Activated T-helper 1 cell treated with anti-CD3 and anti-CD28 coated beads, Interleukin-12 subunit alpha, Interleukin-12 subunit beta, Interleukin-2, Interleukin-4 antibody, amounts not matched to agents 30 ng/mL and 10 ng/mL and 1 ng/mL, durations not matched to agents 14 hours and 24 hours and 36 hours (primary cell): Measurements from ENCODE around the gene SH3PXD2B. TPM values are rescaled to one million over a fixed set of nuclear protein-coding genes. Genes with fewer than 3 reads are reported as not detected.
"Not testable (repeated sequence)": the region's sequence is repeated elsewhere in the genome, so short reads cannot be mapped to it uniquely, and the experiment has no call there.

Experiments used
- DNase-seq: peaks from one replicate; pipeline ENCODE4 v3.0.0; 2021; ENCODE audit warnings: low spot score
- H3K27ac Mint-ChIP-seq: one replicate; pipeline ENCODE4 v1.8.0; 2021; ENCODE audit warnings: mild to moderate bottlenecking, mixed read lengths
- H3K27me3 Mint-ChIP-seq: one replicate; pipeline ENCODE4 v1.8.0; 2022; ENCODE audit warnings: mild to moderate bottlenecking, moderate library complexity, mixed read lengths; ENCODE audit not compliant: insufficient read depth
- H3K36me3 Mint-ChIP-seq: one replicate; pipeline ENCODE4 v1.8.0; 2021; ENCODE audit warnings: low read depth, mixed read lengths
- H3K4me1 Mint-ChIP-seq: one replicate; pipeline ENCODE4 v1.8.0; 2021; ENCODE audit warnings: low read depth, mixed read lengths
- H3K4me3 Mint-ChIP-seq: one replicate; pipeline ENCODE4 v1.8.0; 2021; ENCODE audit warnings: mild to moderate bottlenecking, moderate library complexity, mixed read lengths
- H3K9me3 Mint-ChIP-seq: one replicate; pipeline ENCODE4 v1.8.0; 2021; ENCODE audit warnings: mixed read lengths
- intact Hi-C: fragments of 100-400 bp; cut with micrococcal nuclease; formaldehyde crosslinking; loops from one replicate; pipeline ENCODE4 v1.15.1; 2024
- total RNA-seq: library from RNA; stranded (reverse); gene quantifications from 2 replicates; pipeline ENCODE4 v1.2.3, GENCODE V29; 2022

SH3PXD2B gene
- total RNA-seq, 1 donor from 2014 or later = 0.26 TPM

DNA sequence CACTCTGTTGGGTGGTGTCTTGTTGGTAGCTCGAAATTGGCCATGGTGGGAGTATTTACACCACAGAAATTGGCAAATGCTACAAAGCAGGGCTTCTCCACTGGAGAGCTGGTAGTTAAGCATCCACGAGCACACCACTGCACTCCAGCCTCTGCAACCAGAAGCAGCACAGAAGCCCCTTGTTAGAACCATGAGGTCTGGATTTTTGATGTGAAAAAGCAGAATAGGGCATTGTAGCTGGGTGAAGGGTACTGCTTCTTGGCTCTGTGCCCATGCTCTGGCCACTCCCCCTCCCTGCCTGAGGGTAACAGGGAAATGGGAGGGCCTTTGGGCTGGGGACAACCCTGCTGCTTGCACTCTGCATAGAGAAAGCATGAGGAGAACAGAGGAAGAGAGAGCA, 89.6 kb downstream of the SH3PXD2B start:
- no peak overlapping the region for H3K4me3 Mint-ChIP-seq
- intact Hi-C loops = no loop called here
- no peaks in the 10 kb centered on the region for H3K27me3 Mint-ChIP-seq
- DNase-seq = no peak
- no peak overlapping the region for H3K27ac Mint-ChIP-seq
- no peaks in the 10 kb centered on the region for H3K4me1 Mint-ChIP-seq
- H3K9me3 Mint-ChIP-seq = no peaks in the 10 kb centered on the region
- H3K36me3 Mint-ChIP-seq = no peaks in the 10 kb centered on the region

GRCh38 chr5:172362755-172363154, 91.6 kb downstream of the SH3PXD2B start:
- Mint-ChIP-seq H3K27me3 (no peaks in the 10 kb centered on the region), H3K4me1 (no peaks in the 10 kb centered on the region), H3K4me3 (no peak overlapping the region), H3K9me3 (no peaks in the 10 kb centered on the region), H3K27ac (no peak overlapping the region), H3K36me3 (no peaks in the 10 kb centered on the region)
- intact Hi-C loops = no loop called here
- no peak for DNase-seq

DNA sequence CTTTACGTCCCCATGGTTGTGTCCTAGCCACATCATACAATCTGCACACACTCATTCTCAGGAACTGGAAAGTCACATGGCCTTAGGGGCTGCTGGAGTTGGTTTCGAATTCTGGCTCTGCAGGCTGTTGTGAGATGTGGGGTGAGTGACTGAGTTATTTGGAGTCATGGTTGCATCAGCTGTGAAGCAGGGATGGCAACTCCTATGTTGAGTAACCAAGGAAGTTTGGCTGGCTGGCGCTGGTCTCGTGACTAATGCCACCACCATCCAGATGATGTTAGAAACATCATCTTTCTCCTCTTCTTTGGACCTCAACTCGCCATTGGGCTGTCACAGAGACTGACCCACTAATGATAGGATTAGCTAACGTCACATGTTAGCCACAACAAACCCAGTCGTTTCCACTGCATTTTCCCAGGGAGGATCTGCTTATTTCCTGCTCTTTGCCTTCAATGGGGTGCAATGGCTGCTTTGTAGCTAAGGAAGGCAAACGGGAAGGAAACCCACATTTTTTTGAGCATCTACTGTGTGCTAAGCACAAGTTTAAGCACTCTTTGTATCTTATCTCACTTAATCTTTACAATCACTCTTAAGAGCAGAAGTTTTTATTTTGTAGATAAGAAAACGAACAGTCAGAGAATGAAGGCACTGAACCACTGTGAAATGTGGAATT, 92.6 kb downstream of the SH3PXD2B start:
- no peak for DNase-seq
- intact Hi-C loops = no loop called here
- H3K27me3 Mint-ChIP-seq = no peaks in the 10 kb centered on the region

DNA sequence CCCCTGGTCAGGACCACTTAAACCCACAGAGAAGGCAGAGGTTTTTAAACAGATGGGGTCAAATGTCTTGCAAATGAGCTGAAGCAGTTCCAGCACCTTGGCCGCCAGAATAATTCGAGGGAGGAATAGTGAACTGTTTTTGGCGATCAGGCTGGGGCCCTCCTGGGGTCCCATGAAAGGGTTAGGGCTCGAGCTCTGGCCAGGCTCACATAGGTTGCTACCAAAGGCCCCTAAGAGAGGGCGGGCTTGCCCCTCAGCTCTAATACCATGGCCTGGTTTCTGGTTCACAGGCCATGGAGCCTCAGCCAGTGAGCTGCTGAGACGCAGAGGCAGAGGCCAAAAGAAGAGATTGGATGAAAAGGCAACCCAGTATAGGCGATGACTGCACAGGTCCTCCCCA, 96.0 kb downstream of the SH3PXD2B start:
- Mint-ChIP-seq H3K4me3 (no peak overlapping the region), H3K27ac (no peak overlapping the region), H3K9me3 (no peaks in the 10 kb centered on the region), H3K27me3 (no peaks in the 10 kb centered on the region), H3K36me3 (no peaks in the 10 kb centered on the region), H3K4me1 (no peaks in the 10 kb centered on the region)
- no peak for DNase-seq
- intact Hi-C loops = no loop called here

More for the DNA sequence above, 92.6 kb downstream of the SH3PXD2B start:
- Mint-ChIP-seq H3K4me3 (no peak overlapping the region), H3K36me3 (no peaks in the 10 kb centered on the region), H3K4me1 (no peaks in the 10 kb centered on the region), H3K27ac (no peak overlapping the region), H3K9me3 (no peaks in the 10 kb centered on the region)

DNA sequence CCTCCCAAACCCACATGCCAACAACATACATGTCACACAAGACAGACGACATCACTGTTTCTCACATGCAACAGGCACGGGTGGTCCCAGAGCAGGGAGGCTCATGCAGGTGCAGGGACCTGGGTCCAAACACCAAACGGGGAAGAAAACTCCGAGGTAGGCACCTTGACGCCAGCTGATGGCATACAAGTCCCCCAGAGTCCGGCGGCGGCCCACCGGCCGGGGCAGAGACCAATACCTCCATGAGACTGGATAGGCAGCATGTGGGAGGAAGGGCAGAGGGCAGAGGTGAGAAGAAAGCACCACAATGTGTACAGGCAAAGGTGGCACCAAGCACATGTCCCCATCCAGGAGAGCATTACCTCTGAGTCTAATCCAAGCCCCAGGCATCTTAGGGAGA, 97.8 kb downstream of the SH3PXD2B start:
- no peaks in the 10 kb centered on the region for H3K4me1 Mint-ChIP-seq
- DNase-seq = no peak
- H3K27ac Mint-ChIP-seq = no peak overlapping the region
- H3K4me3 Mint-ChIP-seq = no peak overlapping the region
- H3K36me3 Mint-ChIP-seq = no peaks in the 10 kb centered on the region
- intact Hi-C loops = no loop called here
- no peaks in the 10 kb centered on the region for H3K27me3 Mint-ChIP-seq
- H3K9me3 Mint-ChIP-seq = no peaks in the 10 kb centered on the region

- Mint-ChIP-seq H3K36me3 (no peaks in the 10 kb centered on the region), H3K4me3 (no peak overlapping the region), H3K27ac (no peak overlapping the region), H3K4me1 (no peaks in the 10 kb centered on the region), H3K27me3 (no peaks in the 10 kb centered on the region), H3K9me3 (no peaks in the 10 kb centered on the region)
- intact Hi-C loops = no loop called here
- DNase-seq = no peak
Measured at GRCh38 chr5:172356047-172356446, 98.3 kb downstream of the SH3PXD2B start.

DNA sequence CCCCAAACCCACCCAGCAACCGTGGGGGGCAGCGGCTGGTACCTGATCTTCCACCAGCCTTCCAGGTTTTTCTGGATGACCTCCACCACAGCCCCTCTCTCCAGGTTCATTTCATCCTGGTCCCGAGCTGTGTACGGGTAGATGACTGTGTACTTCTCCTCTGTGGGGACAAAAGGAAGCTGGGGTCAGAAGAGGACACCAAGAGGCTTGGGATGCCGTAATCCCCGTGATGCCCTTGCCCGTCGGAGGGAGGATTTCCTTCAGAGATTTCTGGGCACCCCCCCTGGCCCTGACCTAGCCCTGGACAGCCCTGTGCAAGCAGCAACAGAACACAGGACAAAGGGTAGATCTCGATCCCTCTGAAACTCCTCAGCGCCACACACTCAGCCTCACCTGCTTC, 100.5 kb downstream of the SH3PXD2B start:
- intact Hi-C loops = no loop called here
- H3K36me3 Mint-ChIP-seq = no peaks in the 10 kb centered on the region
- no peak overlapping the region for H3K27ac Mint-ChIP-seq
- no peaks in the 10 kb centered on the region for H3K4me1 Mint-ChIP-seq
- DNase-seq = no peak
- no peak overlapping the region for H3K4me3 Mint-ChIP-seq
- H3K27me3 Mint-ChIP-seq = no peaks in the 10 kb centered on the region
- H3K9me3 Mint-ChIP-seq = no peaks in the 10 kb centered on the region

- Mint-ChIP-seq H3K27me3 (no peaks in the 10 kb centered on the region), H3K36me3 (no peaks in the 10 kb centered on the region), H3K27ac (no peak overlapping the region), H3K4me3 (no peak overlapping the region), H3K9me3 (no peaks in the 10 kb centered on the region), H3K4me1 (no peaks in the 10 kb centered on the region)
- DNase-seq = no peak
- intact Hi-C loops = no loop called here
Measured at GRCh38 chr5:172353271-172353812, 101.0 kb downstream of the SH3PXD2B start.

- intact Hi-C loops, H3K27me3 Mint-ChIP-seq, H3K36me3 Mint-ChIP-seq, DNase-seq, H3K4me1 Mint-ChIP-seq, H3K4me3 Mint-ChIP-seq, H3K27ac Mint-ChIP-seq, H3K9me3 Mint-ChIP-seq: not testable (repeated sequence)
Measured at GRCh38 chr5:172352526-172352925, 101.8 kb downstream of the SH3PXD2B start.

- no peaks in the 10 kb centered on the region for H3K4me1 Mint-ChIP-seq
- no peak for DNase-seq
- no peaks in the 10 kb centered on the region for H3K36me3 Mint-ChIP-seq
- no peak overlapping the region for H3K4me3 Mint-ChIP-seq
- H3K27ac Mint-ChIP-seq = no peak overlapping the region
- H3K9me3 Mint-ChIP-seq = no peaks in the 10 kb centered on the region
- intact Hi-C loops = no loop called here
- H3K27me3 Mint-ChIP-seq = no peaks in the 10 kb centered on the region
Measured at GRCh38 chr5:172351240-172351778, 103.0 kb downstream of the SH3PXD2B start.

- no peaks in the 10 kb centered on the region for H3K4me1 Mint-ChIP-seq
- no peak overlapping the region for H3K27ac Mint-ChIP-seq
- no peaks in the 10 kb centered on the region for H3K36me3 Mint-ChIP-seq
- DNase-seq = no peak
- H3K9me3 Mint-ChIP-seq = no peaks in the 10 kb centered on the region
- no peaks in the 10 kb centered on the region for H3K27me3 Mint-ChIP-seq
- H3K4me3 Mint-ChIP-seq = no peak overlapping the region
- intact Hi-C loops = no loop called here
Measured at GRCh38 chr5:172350212-172351181, 103.8 kb downstream of the SH3PXD2B start.

GRCh38 chr5:172348733-172349132, 105.6 kb downstream of the SH3PXD2B start:
- H3K27ac Mint-ChIP-seq, DNase-seq, H3K27me3 Mint-ChIP-seq, H3K4me1 Mint-ChIP-seq, H3K36me3 Mint-ChIP-seq, H3K4me3 Mint-ChIP-seq, intact Hi-C loops, H3K9me3 Mint-ChIP-seq: not testable (repeated sequence)

- no peaks in the 10 kb centered on the region for H3K9me3 Mint-ChIP-seq
- no peak for DNase-seq
- H3K27me3 Mint-ChIP-seq = peaks cover 2% of the 10 kb centered on the region
- intact Hi-C loops = no loop called here
- no peak overlapping the region for H3K4me3 Mint-ChIP-seq
- no peaks in the 10 kb centered on the region for H3K4me1 Mint-ChIP-seq
- H3K27ac Mint-ChIP-seq = no peak overlapping the region
- no peaks in the 10 kb centered on the region for H3K36me3 Mint-ChIP-seq
Measured at GRCh38 chr5:172348084-172348483, 106.2 kb downstream of the SH3PXD2B start.
